GM12878 (cell line): ENCODE measurements around the gene SCAP. TPM values are rescaled to one million over a fixed set of nuclear protein-coding genes. Genes with fewer than 3 reads are reported as not detected.

Experiments used
- ATAC-seq: fragments of 200-7000 bp; cut with Tn5 transposase; 3 replicates; pipeline ENCODE4 v1.9.1; 2020; ENCODE audit warnings: mild to moderate bottlenecking, moderate library complexity
- BruUV-seq: library from RNA; stranded (reverse); fragments of 400-500 nt; replicated peaks from 2 replicates; lab custom pipeline; 2021; lab: Mats Ljungman, UMichigan
- CTCF ChIA-PET: fragments of 300-600 bp; sonication (Branson Sonifier 250); formaldehyde crosslinking; extraction: SDS; loops from one replicate; lab custom pipeline; 2021; ENCODE audit warnings: inconsistent platforms; lab: Yijun Ruan, JAX
- POLR2A ChIA-PET: fragments of 350-600 bp; formaldehyde crosslinking; extraction: SDS; loops from one replicate; lab custom pipeline; 2021; ENCODE audit warnings: inconsistent platforms; lab: Charles Lee
- RAD21 ChIA-PET: fragments of 300-600 bp; sonication (Branson Sonifier 250); formaldehyde crosslinking; loops from one replicate; lab custom pipeline; 2023; ENCODE audit warnings: antibody characterized with exemption; ENCODE audit not compliant: unreplicated experiment; lab: Charles Lee
- SMC1A ChIA-PET: fragments of 300-600 bp; sonication (Branson Sonifier 250); formaldehyde crosslinking; loops from one replicate; lab custom pipeline; 2023; ENCODE audit not compliant: unreplicated experiment, uncharacterized antibody; lab: Charles Lee
- DNase-seq: peaks from one replicate; pipeline ENCODE4 v3.0.0-alpha.2; 2011; ENCODE audit warnings: low read depth, low spot score
- FAIRE-seq: peaks from 3 replicates; lab custom pipeline; 2011; peaks lifted over from hg19 to GRCh38; lab: Jason Lieb, UNC
- H2AFZ ChIP-seq: 2 replicates; pipeline ENCODE4 v1.6.0; 2011; ENCODE audit warnings: low read depth, low read length, control low read depth; ENCODE audit not compliant: control insufficient read depth
- H3K27ac ChIP-seq: 2 replicates; pipeline ENCODE4 v1.5.1; 2011; ENCODE audit warnings: control low read depth; ENCODE audit not compliant: control insufficient read depth, insufficient read depth
- H3K27me3 ChIP-seq, 2 experiments: replicated peaks in 1 of 2; 2 replicates each; pipeline versions ENCODE4 v1.6.0 to v1.6.1; 2011; ENCODE audit warnings: low read length in 1 of 2; ENCODE audit not compliant: control insufficient read depth in 2 of 2, insufficient read depth in 2 of 2
- H3K36me3 ChIP-seq, 2 experiments: 2 replicates each; pipeline ENCODE4 v1.5.1; 2011; ENCODE audit warnings: low read length in 1 of 2; ENCODE audit not compliant: control insufficient read depth in 2 of 2, insufficient read depth in 2 of 2
- H3K4me1 ChIP-seq: 2 replicates; pipeline ENCODE4 v1.6.1; 2011; ENCODE audit warnings: mild to moderate bottlenecking, low read length, moderate library complexity, mixed read lengths; ENCODE audit not compliant: control insufficient read depth, insufficient read depth
- H3K4me2 ChIP-seq: 2 replicates; pipeline ENCODE4 v1.6.0; 2011; ENCODE audit warnings: control low read depth; ENCODE audit not compliant: control insufficient read depth, insufficient read depth
- H3K4me3 ChIP-seq: fragments of 200-600 bp; sonication (generic); 2 replicates; pipeline ENCODE4 v1.5.1; 2016
- H3K79me2 ChIP-seq: 2 replicates; pipeline ENCODE4 v1.6.0; 2011; ENCODE audit warnings: low read length; ENCODE audit not compliant: control insufficient read depth, insufficient read depth
- H3K9ac ChIP-seq: 2 replicates; pipeline ENCODE4 v1.8.0; 2011; ENCODE audit warnings: low read length, control low read depth, mixed read lengths; ENCODE audit not compliant: control insufficient read depth, insufficient read depth
- H3K9me3 ChIP-seq: replicated peaks from 3 replicates; pipeline ENCODE4 v1.5.1; 2011; ENCODE audit warnings: mild to moderate bottlenecking, low read length; ENCODE audit not compliant: control insufficient read depth, insufficient read depth
- H4K20me1 ChIP-seq: 2 replicates; pipeline ENCODE4 v1.6.0; 2011; ENCODE audit not compliant: control insufficient read depth, insufficient read depth
- CBX5 ChIP-seq: sonication (generic); IDR thresholded peaks from 2 replicates; pipeline ENCODE4 v1.6.1; 2016; ENCODE audit warnings: low read depth, moderate library complexity, mild to moderate bottlenecking, inconsistent platforms
- IKZF2 ChIP-seq, 2 experiments: fragments of 450-650 bp; IDR thresholded peaks; 2 replicates each; pipeline ENCODE4 v1.6.1; 2017; ENCODE audit warnings: mild to moderate bottlenecking in 2 of 2, moderate library complexity in 2 of 2
- MTA2 ChIP-seq: fragments of 450-650 bp; IDR thresholded peaks from 2 replicates; pipeline ENCODE4 v1.6.1; 2016; ENCODE audit warnings: low read depth, mild to moderate bottlenecking, moderate library complexity
- SUPT20H ChIP-seq: IDR thresholded peaks from 2 replicates; pipeline ENCODE4 v1.6.1; 2011; ENCODE audit warnings: low read depth, mild to moderate bottlenecking, low read length, moderate library complexity, borderline replicate concordance; ENCODE audit not compliant: control insufficient read depth
- USF1 ChIP-seq: IDR thresholded peaks from 2 replicates; pipeline ENCODE4 v1.6.1; 2011; ENCODE audit warnings: borderline replicate concordance, low read depth, mild to moderate bottlenecking, moderate library complexity, mixed read lengths, low read length; ENCODE audit not compliant: insufficient read depth; ENCODE audit errors: extremely low read length
- ZBTB40 ChIP-seq: fragments of 450-650 bp; IDR thresholded peaks from 2 replicates; pipeline ENCODE4 v1.6.1; 2016; ENCODE audit warnings: mild to moderate bottlenecking, moderate library complexity, borderline replicate concordance
- ZSCAN29 ChIP-seq: fragments of 450-650 bp; IDR thresholded peaks from 2 replicates; pipeline ENCODE4 v1.6.1; 2017; ENCODE audit warnings: mild to moderate bottlenecking, moderate library complexity
- in situ Hi-C: fragments of 300-500 bp; cut with MboI; formaldehyde crosslinking; loops from 9 replicates; pipeline ENCODE4 v1.14.3; 2018; ENCODE audit warnings: mixed read lengths
- intact Hi-C: fragments of 100-400 bp; cut with micrococcal nuclease; formaldehyde crosslinking; loops from one replicate; pipeline ENCODE4 v1.14.2; 2022; ENCODE audit not compliant: unreplicated experiment
- polyA plus RNA-seq, 11 experiments: library from polyadenylated mRNA; depleted of rRNA in 4 of 11; unstranded in 6 of 11; stranded (reverse) in 5 of 11; fragments of >200 nt; fragmentation: Nextera tagmentation in 4 of 11; fragmentation: Illumina TruSeq in 1 of 11; extraction: Ambion mirVana in 4 of 11; extraction: Trizol in 1 of 11; gene quantifications; 1 replicate in 1 of 11; 2 replicates in 10 of 11; pipeline versions ENCODE4 v1.2.1 to v1.2.3, GENCODE V29; 2011 to 2016; ENCODE audit warnings: inconsistent platforms in 2 of 11, missing spikeins in 2 of 11, low read depth in 1 of 11
- total RNA-seq, 4 experiments: library from RNA; depleted of rRNA in 3 of 4; stranded (reverse); fragments of >200 nt in 3 of 4; fragmentation: Illumina TruSeq in 1 of 4; extraction: Trizol in 1 of 4; gene quantifications; 2 replicates each; pipeline versions ENCODE4 v1.2.1 to v1.2.3, GENCODE V29; 2013 to 2021

The SCAP gene
- total and polyA plus RNA-seq, 10 of the 15 experiments (the other 5 are each of a cell fraction or from before 2014, with no cell fraction given): 1.5 to 64.1 (median 27.9) TPM

- Histone ChIP-seq H3K4me2 (no peak overlapping the region), H3K4me3 (no peak overlapping the region), H3K36me3 (no peaks in the 10 kb centered on the region), H4K20me1 (no peaks in the 10 kb centered on the region), H3K9me3 (no peaks in the 10 kb centered on the region), H3K9ac (no peak overlapping the region), H3K79me2 (peaks cover 40% of the 10 kb centered on the region), H2AFZ (no peak overlapping the region), H3K4me1 (peaks cover 18% of the 10 kb centered on the region), H3K27me3 (no peaks in the 10 kb centered on the region), H3K27ac (no peak overlapping the region)
- BruUV-seq: no TSS peak
- DNase-seq (no peak), FAIRE-seq (no peak), ATAC-seq (no peak)
- in situ Hi-C loops: loop anchor here (10.0 kb wide), 1 partner anchor 664 kb away; the partner anchor contains the start of gene PRSS50
- SMC1A ChIA-PET: interaction anchor here (0.6 to 1.3 kb wide), 2 partner anchors 14 to 16 kb away, joined by 3 to 5 read pairs; no protein-coding TSS in a partner anchor
- CTCF ChIA-PET: interaction anchor here (1.0 to 1.1 kb wide), 2 partner anchors 129 to 469 kb away, joined by 3 read pairs; no protein-coding TSS in a partner anchor
- intact Hi-C loops: loop anchor here (10.0 kb wide), 1 partner anchor 94 kb away; the partner anchor contains the start of genes KIF9 and KLHL18
- RAD21 ChIA-PET: interaction anchor here (0.6 to 1.1 kb wide), 2 partner anchors 25 to 32 kb away, joined by 4 read pairs; no protein-coding TSS in a partner anchor
- no peak for TF ChIP-seq MTA2
- TF ChIP-seq CBX5: no peak
- no peak for TF ChIP-seq ZSCAN29
- no peak for TF ChIP-seq USF1
- TF ChIP-seq SUPT20H: no peak
- no peak for TF ChIP-seq ZBTB40
- TF ChIP-seq IKZF2 (IDR thresholded peaks at IDR 0.05): no peak
- POLR2A ChIA-PET: interaction anchor here (0.5 to 0.7 kb wide), 2 partner anchors 93 to 109 kb away, joined by 4 read pairs; no protein-coding TSS in a partner anchor
Observed at GRCh38 chr3:47378869-47379268, 96.9 kb downstream of the SCAP start.
